Stimulated activated naive B cell treated with anti-CD40 and anti-IgM and Interleukin-4, amounts not matched to agents 10 μg/mL and 1 μg/mL and 100 μg/mL, for 72 hours (primary cell): ENCODE measurements around the gene EPB41L4B.

Experiments used
- ATAC-seq, 2 donors: fragments of 150-1000 bp; cut with Tn5 transposase; replicated peaks; 2 replicates each; pipeline ENCODE4 v1.10.0; 2021; ENCODE audit warnings: moderate library complexity in 1 of 2
- DNase-seq: peaks from one replicate; pipeline ENCODE4 v3.0.0; 2021
- H3K27ac Mint-ChIP-seq: one replicate; pipeline ENCODE4 v1.8.0; 2022; ENCODE audit warnings: mild to moderate bottlenecking, mixed read lengths
- H3K27me3 Mint-ChIP-seq, 2 donors: one replicate each; pipeline ENCODE4 v1.8.0; 2022; ENCODE audit warnings: mixed read lengths in 2 of 2
- H3K36me3 Mint-ChIP-seq, 2 donors: one replicate each; pipeline ENCODE4 v1.8.0; 2022; ENCODE audit warnings: mixed read lengths in 2 of 2, mild to moderate bottlenecking in 1 of 2
- H3K4me1 Mint-ChIP-seq, 2 donors: one replicate each; pipeline ENCODE4 v1.8.0; 2022; ENCODE audit warnings: mixed read lengths in 2 of 2, mild to moderate bottlenecking in 1 of 2
- H3K4me3 Mint-ChIP-seq, 2 donors: one replicate each; pipeline ENCODE4 v1.8.0; 2022; ENCODE audit warnings: mild to moderate bottlenecking in 2 of 2, mixed read lengths in 2 of 2, moderate library complexity in 1 of 2
- H3K9me3 Mint-ChIP-seq, 2 donors: one replicate each; pipeline ENCODE4 v1.8.0; 2022; ENCODE audit warnings: mixed read lengths in 2 of 2, mild to moderate bottlenecking in 1 of 2

The EPB41L4B gene

DNA sequence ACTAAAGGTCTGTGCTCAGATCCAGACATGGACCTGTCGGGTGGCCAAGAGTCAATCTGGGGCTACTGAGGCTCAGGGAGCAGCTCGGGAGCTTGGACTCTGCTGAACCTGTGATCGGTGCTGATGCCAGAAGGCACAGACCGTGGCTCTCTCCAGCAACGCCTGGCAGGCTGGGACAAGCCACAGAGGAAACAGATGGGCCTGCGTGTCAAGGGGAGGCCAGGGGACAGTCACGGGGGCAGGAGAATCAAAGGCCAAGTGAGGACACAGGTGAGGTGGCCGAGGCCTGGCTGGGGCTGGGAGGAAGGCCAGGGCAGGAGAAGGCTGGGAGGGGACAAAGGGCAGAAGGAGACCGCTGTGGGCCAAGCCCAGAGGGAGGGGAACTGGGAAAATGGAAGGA is 43.4 kb downstream of the EPB41L4B start:
- no peak overlapping the region for H3K27ac Mint-ChIP-seq
- DNase-seq (no peak), ATAC-seq (no peak)
- H3K4me1 Mint-ChIP-seq = no peaks in the 10 kb centered on the region
- H3K36me3 Mint-ChIP-seq = no peaks in the 10 kb centered on the region
- no peaks in the 10 kb centered on the region for H3K9me3 Mint-ChIP-seq
- H3K27me3 Mint-ChIP-seq = peaks cover 28 to 30% of the 10 kb centered on the region in 2 donors
- no peak overlapping the region for H3K4me3 Mint-ChIP-seq

DNA sequence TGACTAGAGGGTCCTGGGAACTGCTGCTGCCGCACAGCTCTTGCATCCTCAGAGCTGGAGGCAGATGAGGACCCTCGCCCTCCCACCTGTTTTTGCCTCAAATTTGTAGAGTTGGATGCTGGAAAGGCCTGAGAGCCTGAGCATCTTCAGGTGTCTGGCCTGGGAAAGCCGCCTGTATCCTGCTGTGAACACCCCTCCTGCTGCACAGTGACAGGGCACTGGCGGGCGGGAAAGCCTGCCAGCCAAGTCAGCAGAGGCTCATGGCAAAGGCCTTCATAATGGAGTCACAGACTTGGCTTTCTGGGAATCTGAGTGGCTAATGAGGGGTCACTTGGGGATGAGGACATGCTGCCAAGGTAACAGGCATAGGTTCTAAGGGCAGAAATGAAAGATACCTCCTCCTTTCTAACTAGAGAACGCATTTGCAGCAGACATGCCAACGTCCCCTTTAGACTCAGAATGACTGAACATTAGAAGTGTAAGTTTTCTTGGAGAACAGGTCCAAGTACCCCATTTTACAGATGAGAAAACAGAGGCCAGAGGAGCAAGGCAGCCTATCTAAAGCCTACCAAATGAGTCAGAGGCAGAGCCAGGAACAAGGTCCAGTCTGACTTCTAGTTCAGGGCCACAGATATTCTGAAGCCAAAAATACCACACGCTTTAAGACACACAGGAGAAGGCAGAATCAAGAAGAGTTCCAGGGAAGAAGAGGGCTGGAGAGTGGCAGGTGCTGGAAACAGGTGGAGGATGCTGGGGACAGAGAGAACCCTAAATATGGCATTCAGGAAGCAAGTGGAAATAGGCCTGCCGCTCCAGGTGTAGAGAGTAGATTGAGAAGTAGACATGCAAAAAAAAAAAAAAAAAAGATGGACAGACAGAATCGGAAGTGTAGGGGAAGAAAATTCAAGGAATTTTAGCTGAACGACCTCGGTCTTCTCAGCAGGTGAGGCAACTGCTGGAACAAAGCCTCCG is 44.1 kb downstream of the EPB41L4B start:
- H3K36me3 Mint-ChIP-seq = no peaks in the 10 kb centered on the region
- no peak for ATAC-seq
- peaks cover 28 to 30% of the 10 kb centered on the region in 2 donors for H3K27me3 Mint-ChIP-seq
- no peak overlapping the region for H3K4me3 Mint-ChIP-seq
- H3K9me3 Mint-ChIP-seq = no peaks in the 10 kb centered on the region
- no peaks in the 10 kb centered on the region for H3K4me1 Mint-ChIP-seq
- H3K27ac Mint-ChIP-seq = no peak overlapping the region
- DNase-seq = no peak

DNA sequence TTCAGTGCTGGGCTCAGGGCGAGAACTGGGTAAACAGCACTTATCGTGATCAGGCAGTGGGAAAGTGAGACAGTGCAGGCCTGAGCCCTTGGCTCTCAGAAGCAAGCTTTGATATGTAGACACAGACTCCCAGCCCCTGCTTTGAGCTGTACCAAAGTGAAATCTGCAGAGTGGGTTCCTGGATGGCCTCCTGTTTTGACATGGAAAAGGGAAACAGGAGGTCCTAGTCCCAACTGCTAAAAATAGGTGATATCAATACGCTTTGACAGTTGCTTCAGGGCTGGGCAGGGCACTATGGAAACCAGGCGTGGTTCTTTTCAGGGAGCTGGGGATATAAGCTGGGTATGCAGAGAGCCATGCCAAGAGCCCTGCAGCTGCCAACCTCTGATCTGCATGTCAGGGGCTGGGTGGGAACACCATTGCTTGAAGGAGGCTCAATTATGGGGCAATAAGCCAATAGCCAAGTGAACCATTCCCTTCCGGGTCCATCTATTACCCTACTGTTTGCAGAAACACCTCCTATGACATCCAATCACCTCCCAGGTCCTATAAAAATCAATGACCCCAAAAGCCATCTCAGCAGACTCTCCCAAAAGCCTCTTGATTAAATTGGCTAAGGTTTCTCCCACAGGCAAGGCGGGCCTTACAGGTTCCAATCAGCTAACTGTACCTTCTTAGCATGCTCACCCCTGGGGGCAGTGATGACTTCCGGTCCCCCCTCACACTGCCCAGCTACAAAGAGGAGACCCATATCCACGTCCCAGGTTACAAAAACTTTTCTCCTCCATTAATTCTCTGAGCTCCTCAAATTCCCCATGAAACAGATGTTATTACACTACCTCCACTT is 45.8 kb downstream of the EPB41L4B start:
- Mint-ChIP-seq H3K36me3 (no peaks in the 10 kb centered on the region), H3K27ac (no peak overlapping the region), H3K27me3 (peaks cover 23 to 25% of the 10 kb centered on the region in 2 donors), H3K9me3 (no peaks in the 10 kb centered on the region), H3K4me3 (no peak overlapping the region), H3K4me1 (no peaks in the 10 kb centered on the region)
- DNase-seq (no peak), ATAC-seq (no peak)

DNA sequence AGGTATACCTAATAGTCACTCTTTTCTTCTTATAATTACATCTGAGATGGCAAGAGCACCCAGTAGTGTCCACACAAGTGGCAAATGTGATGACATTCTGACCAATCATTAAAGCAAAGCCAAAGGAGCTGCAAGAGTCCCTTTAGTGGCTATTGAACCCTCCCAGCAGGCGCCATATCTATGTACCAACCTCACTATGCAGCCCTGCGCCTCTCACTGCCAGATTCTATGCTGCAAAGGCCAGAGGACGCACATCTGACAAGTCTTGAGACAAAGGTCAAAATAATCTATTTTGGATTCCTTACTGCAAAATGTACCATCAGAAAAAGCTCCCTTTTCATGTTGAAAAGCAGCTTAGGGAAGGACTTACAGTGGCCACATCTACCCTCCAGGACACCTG is 47.0 kb downstream of the EPB41L4B start:
- Mint-ChIP-seq H3K4me3 (no peak overlapping the region), H3K27me3 (peaks cover 23 to 25% of the 10 kb centered on the region in 2 donors), H3K27ac (no peak overlapping the region), H3K36me3 (no peaks in the 10 kb centered on the region), H3K4me1 (no peaks in the 10 kb centered on the region), H3K9me3 (peaks cover 0 to 1% of the 10 kb centered on the region in 2 donors)
- ATAC-seq (no peak), DNase-seq (no peak)

DNA sequence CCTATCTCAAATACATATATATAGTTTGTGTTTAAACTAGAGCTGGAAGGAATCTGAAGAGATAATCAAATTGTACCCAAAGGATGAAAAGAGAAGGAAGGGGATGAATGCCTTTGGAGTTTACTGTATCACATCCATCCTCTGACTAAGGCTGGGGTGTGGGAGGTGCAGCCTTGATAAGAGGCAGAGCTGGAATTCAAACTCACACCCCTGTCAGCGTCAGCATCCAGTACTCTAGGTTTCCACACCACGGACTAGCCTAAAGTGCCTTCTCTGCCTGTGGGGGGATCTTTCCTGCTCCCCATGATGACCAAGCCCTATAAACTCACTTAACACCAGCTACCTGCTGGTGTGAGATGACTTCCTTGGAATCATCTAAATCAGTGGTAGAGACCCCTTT is 48.1 kb downstream of the EPB41L4B start:
- Mint-ChIP-seq H3K27me3 (peaks cover 18 to 20% of the 10 kb centered on the region in 2 donors), H3K4me3 (no peak overlapping the region), H3K36me3 (no peaks in the 10 kb centered on the region), H3K9me3 (peaks cover 0 to 1% of the 10 kb centered on the region in 2 donors), H3K27ac (no peak overlapping the region), H3K4me1 (no peaks in the 10 kb centered on the region)
- no peak for DNase-seq
- ATAC-seq = no peak

DNA sequence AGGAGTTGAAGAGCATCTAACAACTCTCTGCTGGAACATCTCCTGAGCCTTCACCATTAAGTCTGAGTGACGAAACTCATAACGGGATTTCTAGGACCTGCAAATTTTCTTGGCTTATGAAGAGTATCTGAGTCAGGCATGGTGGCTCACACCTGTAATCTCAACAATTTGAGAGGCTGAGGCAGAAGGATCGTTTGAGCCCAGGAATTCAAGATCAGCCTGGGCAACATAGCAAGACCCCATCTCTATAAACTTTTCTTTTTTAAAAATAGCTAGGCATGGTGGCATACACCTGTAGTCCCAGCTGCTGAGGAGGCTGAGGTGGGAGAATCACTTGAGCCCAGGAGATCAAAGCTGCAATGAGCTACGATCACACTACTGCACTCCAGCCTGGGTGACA is 48.8 kb downstream of the EPB41L4B start:
- Mint-ChIP-seq H3K27me3 (peaks cover 11 to 13% of the 10 kb centered on the region in 2 donors), H3K9me3 (peaks cover 3% of the 10 kb centered on the region in 2 donors), H3K4me1 (no peaks in the 10 kb centered on the region), H3K27ac (no peak overlapping the region), H3K4me3 (no peak overlapping the region), H3K36me3 (no peaks in the 10 kb centered on the region)
- ATAC-seq = no peak
- no peak for DNase-seq

DNA sequence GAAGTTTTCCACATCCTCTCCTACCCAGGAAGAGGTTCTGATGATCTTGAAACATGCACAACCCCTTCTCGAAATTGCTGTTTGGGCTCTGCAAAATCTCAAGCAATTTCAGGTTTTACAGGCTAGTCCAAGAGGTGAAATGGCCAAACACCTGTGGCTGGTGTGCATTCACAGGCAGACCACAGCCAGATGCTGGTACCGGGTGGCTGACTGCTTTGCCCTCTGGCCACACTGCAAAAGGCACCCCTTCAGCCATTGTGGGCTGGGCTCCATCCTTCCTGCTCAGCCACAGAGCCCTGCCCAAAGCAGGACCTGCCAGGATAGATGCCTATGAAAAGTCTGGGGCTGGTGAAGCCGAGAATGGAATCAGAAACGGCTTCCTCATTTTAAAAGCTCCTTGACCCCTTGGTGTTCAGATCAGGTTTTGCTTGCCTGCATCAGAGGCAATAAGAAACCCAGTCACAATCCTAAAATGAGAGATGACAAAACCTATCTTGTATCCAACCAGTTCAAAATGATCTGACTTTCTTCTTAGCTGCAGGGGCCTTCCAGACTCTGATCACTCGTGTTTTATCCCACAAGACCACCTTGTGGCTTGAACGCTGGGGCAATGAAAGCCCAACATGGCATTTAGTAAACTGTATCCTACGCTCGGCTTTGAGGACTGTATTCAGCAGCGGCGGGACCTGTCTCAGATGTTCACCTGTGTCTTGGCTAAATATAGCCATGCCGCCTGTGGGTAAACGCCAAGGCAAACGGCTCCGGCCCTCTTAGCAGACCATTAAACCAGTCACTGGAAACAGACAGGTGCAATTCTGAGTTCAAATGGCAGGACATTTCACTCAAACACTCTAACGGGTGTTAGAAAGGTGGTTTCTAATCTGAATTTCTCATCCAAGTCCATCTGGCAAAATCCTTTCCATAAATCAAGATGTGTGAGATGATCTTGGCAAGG is 49.6 kb downstream of the EPB41L4B start:
- Mint-ChIP-seq H3K4me3 (no peak overlapping the region), H3K4me1 (no peaks in the 10 kb centered on the region), H3K27me3 (peaks cover 7 to 10% of the 10 kb centered on the region in 2 donors), H3K27ac (no peak overlapping the region), H3K36me3 (no peaks in the 10 kb centered on the region), H3K9me3 (peaks cover 3 to 4% of the 10 kb centered on the region in 2 donors)
- ATAC-seq (no peak), DNase-seq (no peak)

DNA sequence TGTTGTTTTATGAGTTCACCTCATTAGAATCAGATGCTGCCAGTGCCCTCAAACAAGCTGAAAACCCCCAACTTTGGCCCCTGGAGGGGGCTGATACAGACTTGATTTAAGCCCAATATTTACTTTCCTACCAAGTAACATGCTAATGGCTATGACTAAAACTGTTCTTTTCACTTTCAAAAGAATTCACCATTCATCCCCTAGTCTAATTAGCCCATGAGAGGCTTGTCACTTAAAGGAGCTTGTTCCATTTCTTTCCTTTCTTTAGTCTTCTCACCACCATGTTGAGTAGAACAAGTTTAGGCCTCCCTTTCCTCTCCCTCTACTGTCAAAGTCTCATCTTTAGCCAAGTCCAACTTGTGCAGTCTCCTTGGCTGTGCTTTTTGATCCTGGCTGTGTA is 50.4 kb downstream of the EPB41L4B start:
- no peaks in the 10 kb centered on the region for H3K36me3 Mint-ChIP-seq
- DNase-seq (no peak), ATAC-seq (no peak)
- no peak overlapping the region for H3K27ac Mint-ChIP-seq
- H3K9me3 Mint-ChIP-seq = peaks cover 3 to 4% of the 10 kb centered on the region in 2 donors
- H3K4me1 Mint-ChIP-seq = no peaks in the 10 kb centered on the region
- no peak overlapping the region for H3K4me3 Mint-ChIP-seq
- peaks cover 7 to 10% of the 10 kb centered on the region in 2 donors for H3K27me3 Mint-ChIP-seq

DNA sequence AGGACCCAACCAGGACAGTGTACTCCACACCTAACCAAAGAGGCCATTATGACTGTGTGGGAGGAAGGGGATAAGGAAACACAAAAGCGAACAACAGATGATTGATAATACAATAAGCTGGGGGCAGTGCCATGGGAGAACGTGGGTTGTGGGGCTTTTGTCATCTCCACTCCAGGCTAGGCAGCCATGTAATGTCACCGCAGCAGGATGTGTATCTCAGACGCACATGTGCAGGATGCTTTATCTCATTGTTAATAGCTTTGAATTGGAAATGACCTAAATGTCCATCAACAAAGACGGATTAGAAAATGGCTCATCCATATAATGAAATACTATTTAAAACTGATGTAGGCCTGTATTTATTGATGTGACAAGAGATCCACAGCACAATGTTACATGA is 51.0 kb downstream of the EPB41L4B start:
- DNase-seq = no peak
- Mint-ChIP-seq H3K4me1 (no peaks in the 10 kb centered on the region), H3K36me3 (no peaks in the 10 kb centered on the region), H3K4me3 (no peak overlapping the region), H3K9me3 (peaks cover 3 to 4% of the 10 kb centered on the region in 2 donors), H3K27ac (no peak overlapping the region), H3K27me3 (peaks cover 7 to 10% of the 10 kb centered on the region in 2 donors)
- no peak for ATAC-seq

DNA sequence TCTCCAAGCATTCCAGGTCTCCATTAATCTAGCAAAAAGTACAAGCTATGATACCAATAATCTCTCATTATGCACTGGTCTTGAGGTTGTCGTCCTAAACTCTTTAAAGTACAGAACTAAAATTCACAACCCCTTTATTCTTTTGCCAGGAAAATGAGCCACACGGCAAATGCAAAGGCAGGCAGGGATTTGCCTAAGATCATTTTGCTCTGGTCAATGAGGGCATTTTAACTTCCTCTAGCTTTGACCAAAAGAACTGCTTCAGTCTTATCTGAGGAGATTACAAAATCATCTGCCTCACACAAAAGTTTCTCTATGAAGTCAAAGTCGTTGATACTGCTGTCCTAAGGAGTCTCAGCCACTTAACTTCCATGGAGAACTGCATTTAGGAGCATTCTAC is 51.8 kb downstream of the EPB41L4B start:
- H3K27ac Mint-ChIP-seq = no peak overlapping the region

DNA sequence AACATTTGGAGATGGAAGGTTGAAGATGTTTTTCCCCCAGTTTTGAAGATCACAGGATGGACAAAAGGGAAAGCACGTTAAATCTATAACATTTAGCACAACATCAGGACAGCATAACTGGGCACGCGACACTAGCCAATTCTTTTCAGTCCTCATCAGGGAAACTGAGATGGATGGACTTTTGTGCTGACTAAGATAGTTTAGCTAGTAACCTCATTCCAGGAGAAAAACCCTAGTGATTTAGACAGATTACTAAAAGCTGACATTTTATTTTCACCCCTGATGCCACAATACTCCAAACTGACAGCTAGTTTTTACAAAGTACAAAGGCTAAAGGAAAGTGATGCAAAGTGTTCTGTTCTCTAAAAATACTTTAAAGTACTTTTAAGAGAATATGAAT is 53.3 kb downstream of the EPB41L4B start:
- DNase-seq (no peak), ATAC-seq (no peak)
- Mint-ChIP-seq H3K36me3 (no peaks in the 10 kb centered on the region), H3K27me3 (no peaks in the 10 kb centered on the region), H3K9me3 (peaks cover 3 to 4% of the 10 kb centered on the region in 2 donors), H3K4me3 (no peak overlapping the region), H3K4me1 (no peaks in the 10 kb centered on the region), H3K27ac (no peak overlapping the region)

More for the DNA sequence above, 51.8 kb downstream of the EPB41L4B start:
- Mint-ChIP-seq H3K4me3 (no peak overlapping the region), H3K36me3 (no peaks in the 10 kb centered on the region), H3K27me3 (peaks cover 6 to 7% of the 10 kb centered on the region in 2 donors), H3K9me3 (peaks cover 3 to 4% of the 10 kb centered on the region in 2 donors), H3K4me1 (no peaks in the 10 kb centered on the region)
- DNase-seq (no peak), ATAC-seq (no peak)

DNA sequence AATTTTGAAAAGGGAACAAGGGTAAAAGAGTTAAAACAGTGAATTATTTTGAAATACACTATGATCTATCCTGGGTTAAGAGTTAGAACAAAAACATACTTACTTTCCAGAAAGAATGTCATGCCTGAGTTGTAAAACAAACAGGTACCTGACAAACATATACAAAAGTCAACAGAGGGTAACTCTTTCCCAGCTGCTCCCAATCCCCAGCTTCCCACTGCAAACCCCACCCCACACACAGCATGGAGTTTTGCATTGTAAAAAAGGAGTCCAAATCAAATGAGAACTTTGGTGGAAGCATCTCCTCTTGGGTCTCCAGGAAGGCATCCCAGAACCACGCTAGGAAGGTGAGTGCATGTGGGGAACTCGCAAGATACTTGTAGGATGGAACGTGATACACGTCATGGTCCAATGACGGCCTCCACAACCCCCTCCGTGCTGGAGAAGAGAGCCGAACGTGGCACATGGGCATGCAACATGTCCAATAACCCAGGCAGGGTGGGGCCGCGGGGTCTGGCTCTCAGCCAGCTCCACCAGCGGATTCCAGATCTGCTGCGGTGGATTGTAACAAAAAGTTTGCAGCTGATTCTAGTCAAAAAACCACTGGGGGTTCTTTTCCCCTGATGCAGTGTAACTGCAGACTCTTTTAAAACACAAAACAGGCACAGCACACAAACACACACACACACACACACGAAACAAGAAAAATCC is 55.8 kb downstream of the EPB41L4B start:
- DNase-seq (no peak), ATAC-seq (no peak)
- H3K27ac Mint-ChIP-seq = no peak overlapping the region
- H3K36me3 Mint-ChIP-seq = no peaks in the 10 kb centered on the region
- no peak overlapping the region for H3K4me3 Mint-ChIP-seq
- H3K4me1 Mint-ChIP-seq = no peaks in the 10 kb centered on the region
- H3K9me3 Mint-ChIP-seq = peaks cover 3 to 4% of the 10 kb centered on the region in 2 donors
- no peaks in the 10 kb centered on the region for H3K27me3 Mint-ChIP-seq

DNA sequence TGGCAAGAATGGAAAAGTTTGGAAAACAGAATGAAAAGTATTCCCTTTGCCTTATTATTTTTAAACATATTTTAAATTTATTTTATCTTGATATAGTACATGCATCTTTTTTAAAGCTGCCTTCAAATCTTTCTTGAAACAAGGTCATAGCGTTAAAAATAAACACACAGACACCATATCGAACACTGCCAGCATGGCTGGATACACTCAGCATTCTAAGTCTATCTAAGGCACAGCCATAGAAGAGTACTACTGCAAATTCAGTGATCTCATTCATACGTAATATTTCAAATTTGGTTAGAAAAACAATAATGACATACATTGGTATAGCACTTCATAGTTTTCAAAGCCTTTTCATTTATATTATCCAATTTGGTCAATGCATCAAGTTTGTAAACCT is 57.5 kb downstream of the EPB41L4B start:
- Mint-ChIP-seq H3K27me3 (peaks cover 0 to 10% of the 10 kb centered on the region in 2 donors), H3K9me3 (peaks cover 2 to 4% of the 10 kb centered on the region in 2 donors), H3K27ac (no peak overlapping the region), H3K4me3 (no peak overlapping the region), H3K36me3 (no peaks in the 10 kb centered on the region), H3K4me1 (no peaks in the 10 kb centered on the region)
- DNase-seq (no peak), ATAC-seq (no peak)
